Transverse colon (tissue), 4 donors: ENCODE results near the gene EIF3A.

Experiments used
- CTCF ChIP-seq, 5 experiments: fragments of 200-600 bp in 3 of 5; fragments of 450-650 bp in 2 of 5; sonication (generic) in 3 of 5; IDR thresholded peaks; 1 replicate in 2 of 5; 2 replicates in 3 of 5; pipeline ENCODE4 v1.5.1; 2016 to 2017; ENCODE audit warnings: antibody characterized with exemption in 5 of 5, inconsistent platforms in 3 of 5, mild to moderate bottlenecking in 2 of 5, moderate library complexity in 1 of 5
- POLR2AphosphoS5 ChIP-seq, 3 donors: sonication (generic); formaldehyde crosslinking; IDR thresholded peaks; one replicate each; pipeline ENCODE4 v1.6.1; 2016; ENCODE audit warnings: antibody characterized with exemption in 3 of 3

- TF ChIP-seq CTCF (IDR thresholded peaks at IDR 0.05) (no peak), POLR2AphosphoS5 (IDR thresholded peaks at IDR 0.05) (no peak)
Measured at GRCh38 chr10:118992496-118992895, 88.1 kb downstream of the EIF3A start.
